Kidney capillary endothelial cell (primary cell): Measurements from ENCODE around the gene GRK2.
A peak's percentile ranks its signal among the peaks of the same experiment; 100 is the strongest.
"Not testable (repeated sequence)": the region's sequence is repeated elsewhere in the genome, so short reads cannot be mapped to it uniquely, and the experiment has no call there.

Experiments
- DNase-seq: peaks from one replicate; pipeline ENCODE4 v3.0.0-alpha.2; 2018; ENCODE audit warnings: low spot score

The GRK2 gene

DNA sequence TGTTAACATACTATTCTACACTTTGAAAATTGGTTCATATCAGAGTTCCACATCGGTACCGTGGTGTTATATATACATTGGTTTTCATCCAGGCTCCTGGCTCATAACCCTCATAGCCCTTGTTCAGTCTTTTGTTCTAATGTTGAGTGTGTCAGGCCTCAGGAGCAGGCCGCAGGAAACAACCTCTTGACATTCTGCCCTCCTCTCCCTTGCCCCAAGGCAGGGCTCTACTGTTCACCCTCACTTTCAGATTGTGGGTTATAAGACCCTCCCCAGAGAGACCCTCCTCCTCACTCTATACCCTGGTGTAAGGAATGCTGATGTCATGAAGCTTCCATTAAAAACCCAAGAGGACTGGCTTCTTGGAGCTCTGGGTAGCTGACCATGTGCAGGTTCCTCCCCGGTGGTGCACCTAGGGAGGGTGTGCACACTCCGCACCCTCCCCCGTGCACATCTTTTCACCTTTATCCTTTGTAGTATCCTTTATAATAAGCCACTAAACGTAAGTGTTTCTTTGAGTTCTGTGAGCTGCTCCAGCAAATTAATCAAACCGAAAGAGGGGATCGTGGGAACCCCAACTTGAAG lies 49.1 kb downstream of the GRK2 start:
- DNase-seq: no peak

DNA sequence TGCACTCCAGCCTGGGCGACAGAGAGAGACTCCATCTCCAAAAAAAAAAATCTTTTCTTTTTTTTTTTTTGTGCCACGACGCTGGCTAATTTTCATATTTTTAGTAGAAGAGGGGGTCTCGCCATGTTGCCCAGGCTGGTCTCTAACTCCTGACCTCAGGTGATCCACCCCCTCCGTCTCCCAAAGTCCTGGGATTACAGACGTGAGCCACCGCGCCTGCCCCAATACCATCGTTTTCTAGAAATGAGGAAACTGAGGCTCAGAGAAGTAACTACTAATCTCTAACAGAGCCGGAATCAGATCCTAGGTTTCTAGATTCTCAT lies 50.6 kb downstream of the GRK2 start:
- no peak for DNase-seq

DNA sequence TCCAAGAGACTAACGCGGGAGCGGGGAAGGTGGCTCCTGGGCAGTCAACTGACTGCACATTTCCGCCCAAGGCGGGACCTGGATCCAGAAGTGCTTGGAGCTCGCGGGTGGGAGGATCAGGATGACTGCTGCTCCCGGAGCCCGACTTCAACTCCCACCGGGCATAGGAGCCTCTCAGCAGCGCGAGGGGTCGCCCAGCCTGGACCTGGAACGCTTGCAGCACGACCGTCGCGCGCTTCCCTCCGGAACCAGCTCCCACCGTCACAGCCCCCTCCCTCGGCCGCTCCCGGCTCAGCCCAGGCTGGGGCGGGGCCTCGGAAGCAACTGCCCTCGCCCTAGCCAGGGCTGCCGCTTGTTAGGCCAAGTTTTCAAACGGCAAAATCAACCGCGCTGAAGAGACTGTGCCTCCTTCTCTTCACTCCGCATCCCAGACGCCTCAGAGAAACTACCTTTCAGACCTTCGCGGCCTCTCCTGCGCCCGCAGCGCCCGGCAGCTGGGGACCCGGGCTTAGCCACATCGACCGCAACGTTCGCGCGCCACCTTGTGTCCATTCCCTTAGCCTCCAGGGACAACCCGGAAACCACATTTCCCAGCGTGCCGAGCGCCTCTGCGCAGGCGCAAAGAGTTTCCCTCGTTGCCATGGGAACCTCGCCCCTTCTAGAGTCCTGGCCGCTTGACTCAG lies 51.1 kb downstream of the GRK2 start:
- peak; percentile 95 for DNase-seq

DNA sequence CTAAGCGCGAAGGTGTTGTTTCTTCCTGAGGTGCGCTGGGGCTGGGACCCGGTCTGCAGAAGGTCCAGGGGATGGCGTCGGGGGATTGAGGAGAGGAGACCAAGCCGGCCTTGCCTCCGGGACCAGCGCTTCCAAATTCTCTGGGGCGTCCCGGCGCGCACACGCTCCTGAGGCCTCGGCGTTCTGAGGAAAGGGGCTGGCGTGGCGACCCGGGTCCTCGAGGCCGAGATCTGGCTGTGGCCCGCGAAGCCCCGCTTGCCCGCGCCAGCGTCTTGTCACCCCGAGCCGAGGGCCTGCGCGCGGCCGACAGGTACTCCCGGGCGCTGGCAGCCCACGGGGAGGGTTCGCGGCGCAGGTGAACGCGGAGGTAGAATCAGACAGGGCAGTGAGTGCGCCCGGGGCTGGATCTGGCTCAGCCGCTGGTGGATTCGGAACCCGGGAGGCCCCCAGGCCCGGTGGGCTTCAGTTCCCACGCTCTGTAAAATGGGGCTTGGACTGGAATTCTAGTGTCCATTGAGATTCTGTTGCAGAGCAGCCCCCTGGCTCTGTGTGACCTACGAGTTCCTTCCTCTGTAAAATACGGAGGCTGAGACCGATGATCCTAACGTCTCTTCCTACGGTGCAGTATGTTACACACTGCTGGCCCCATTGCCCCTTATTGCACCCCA lies 51.7 kb downstream of the GRK2 start:
- no peak for DNase-seq

DNA sequence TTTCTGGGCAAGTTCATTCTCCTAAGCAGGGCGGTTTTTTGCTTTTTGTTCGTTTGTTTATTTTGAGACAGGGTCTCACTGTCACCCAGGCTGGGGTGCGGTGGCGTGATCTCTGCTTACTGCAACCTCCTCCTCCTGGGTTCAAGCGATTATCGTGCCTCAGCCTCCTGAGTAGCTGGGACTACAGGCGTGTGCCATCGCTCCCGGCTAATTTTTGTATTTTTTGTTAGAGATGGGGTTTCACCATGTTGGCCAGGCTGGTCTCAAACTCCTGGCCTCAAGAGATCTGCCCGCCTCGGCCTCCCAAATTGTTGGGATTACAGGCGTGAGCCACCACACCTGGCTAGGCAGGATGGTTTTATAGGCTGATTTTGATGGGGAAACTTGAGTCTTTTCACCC lies 52.6 kb downstream of the GRK2 start:
- not testable (repeated sequence) for DNase-seq

DNA sequence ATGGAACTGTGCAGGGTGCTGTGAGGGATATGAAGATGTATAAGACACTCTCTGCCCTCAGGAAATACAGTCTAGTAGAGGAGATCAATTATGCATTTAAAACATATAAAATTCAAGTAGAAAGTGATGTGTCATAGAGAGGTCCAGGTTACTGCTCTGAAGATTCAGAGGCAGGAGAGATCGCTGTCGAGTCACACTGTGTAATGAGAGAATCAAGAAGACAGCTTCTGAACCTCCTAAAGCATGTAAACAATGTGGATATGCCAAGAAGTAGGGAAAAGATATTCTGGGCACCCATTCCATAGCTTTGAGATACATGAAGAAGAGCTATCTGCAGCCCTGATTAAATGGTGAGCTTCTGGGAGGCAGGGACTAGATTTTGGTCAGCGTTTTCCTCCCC lies 53.7 kb downstream of the GRK2 start:
- DNase-seq: no peak

DNA sequence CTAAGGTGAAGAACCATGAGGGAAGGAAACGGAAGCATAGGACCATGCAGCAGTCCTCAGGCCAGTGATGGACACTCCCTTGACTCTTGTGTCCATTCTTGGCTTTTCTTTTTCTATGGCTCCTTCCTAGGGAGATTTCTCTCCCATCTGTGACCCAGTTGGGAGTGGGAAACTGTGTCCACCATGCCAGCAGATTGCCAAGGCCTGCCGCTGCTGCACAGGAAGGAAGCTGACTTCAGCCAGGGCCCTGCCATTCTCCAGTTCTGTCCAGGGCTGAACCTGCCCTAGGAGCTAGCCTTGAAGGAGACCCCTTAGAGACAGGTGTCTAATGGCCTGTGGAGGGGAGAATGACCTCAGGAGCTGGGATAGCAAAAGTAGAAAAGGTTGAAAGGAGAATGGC lies 54.4 kb downstream of the GRK2 start:
- DNase-seq: no peak

DNA sequence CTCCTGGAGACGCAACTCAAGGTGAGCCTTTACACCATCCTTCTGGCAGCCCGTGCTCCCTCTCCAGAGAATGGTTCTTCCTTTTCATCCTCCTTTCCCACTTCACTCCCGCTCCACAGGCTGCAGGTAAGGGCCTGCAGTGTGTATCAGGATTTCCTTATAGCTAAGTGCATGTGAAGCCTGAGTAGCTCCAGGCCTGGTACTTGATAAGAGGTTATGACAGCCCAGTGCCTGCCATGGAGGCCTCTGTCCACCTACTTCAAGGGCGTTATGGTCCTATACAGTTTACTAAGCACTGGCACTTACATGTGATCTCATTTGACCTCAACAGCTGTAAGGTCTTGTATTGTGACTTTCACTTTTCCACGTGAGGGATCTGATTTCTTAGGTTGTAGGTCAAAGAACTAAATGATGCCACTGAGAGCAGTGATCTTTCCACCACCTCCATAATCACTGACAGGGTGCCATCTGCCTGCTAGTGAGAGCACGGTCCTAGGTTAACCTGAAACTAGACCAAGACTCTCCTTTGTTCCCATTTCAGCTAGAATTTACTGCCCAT lies 55.1 kb downstream of the GRK2 start:
- no peak for DNase-seq

DNA sequence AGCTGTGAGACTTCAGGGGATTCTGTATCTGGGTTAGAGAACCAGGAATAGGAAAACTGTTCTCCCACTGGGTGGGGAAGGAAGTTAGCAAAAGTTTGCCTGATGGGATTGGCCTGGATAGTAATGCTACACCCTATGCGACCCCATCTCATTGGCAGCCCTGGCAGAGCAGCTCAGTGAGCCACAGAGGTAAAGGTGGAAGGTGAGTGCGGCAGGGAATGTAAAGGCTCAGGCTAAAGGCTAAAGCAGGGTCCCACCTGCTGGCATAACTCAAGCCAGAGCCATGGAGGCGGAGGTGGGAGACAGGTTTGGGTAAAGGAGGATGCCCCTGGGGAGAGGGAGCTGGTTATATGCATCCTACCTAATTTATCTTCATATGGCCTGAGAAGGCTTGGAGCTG lies 55.8 kb downstream of the GRK2 start:
- no peak for DNase-seq

DNA sequence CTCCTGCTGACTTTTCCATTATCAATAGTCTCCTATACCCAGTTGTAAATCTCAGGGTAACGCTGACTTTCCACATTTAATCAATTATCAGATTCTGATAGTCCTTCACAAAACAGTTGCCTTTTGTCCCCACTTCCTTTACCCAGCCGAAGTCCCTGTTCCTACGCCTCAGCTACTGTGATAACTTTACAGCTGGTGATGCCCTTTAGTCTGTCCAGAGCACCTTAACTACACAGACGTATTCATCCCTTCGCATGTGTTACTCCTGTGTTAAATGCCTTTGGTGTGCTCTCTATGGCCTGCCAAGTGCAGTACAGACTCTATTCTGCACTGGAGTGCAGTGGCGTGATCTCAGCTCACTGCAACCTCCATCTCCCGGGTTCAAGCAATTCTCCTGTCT lies 57.3 kb downstream of the GRK2 start:
- no peak for DNase-seq

DNA sequence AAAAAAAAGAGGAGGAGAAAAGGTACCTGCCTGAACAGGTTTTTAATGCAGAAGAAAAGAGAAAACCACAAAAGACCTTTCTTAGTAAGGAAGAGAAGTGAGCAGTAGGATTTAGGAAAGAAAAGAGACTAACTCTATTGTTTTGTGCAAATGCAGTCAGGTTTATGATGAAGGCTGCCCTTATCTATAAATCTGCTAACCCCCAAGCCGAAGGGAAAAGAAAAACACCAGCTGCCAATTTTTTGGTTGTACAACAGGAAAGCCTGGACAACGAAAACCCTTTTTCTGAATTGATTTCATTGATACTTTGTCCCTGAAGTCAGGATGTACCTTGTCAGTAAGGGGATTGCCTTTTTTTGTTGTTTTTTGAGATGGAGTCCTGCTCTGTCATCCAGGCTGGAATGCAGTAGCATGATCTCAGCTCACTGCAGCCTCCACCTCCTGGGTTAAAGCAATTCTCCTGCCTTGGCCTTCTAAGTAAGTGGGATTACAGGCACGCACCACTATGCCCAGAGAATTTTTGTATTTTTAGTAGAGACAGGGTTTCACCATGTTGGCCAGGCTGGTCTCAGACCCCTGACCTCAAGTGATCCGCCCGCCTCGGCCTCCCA lies 65.9 kb downstream of the GRK2 start:
- DNase-seq: no peak
